GM12864 (cell line): ENCODE data around the gene CHAD.

Experiments used
- DNase-seq: peaks from one replicate; pipeline ENCODE4 v3.0.0-alpha.2; 2011; ENCODE audit warnings: low read depth
- H3K4me3 ChIP-seq: 2 replicates; pipeline ENCODE4 v1.5.1; 2011; ENCODE audit warnings: mild to moderate bottlenecking, low read depth, low read length, control low read depth
- TF ChIP-seq, protein P1 (sequence below): IDR thresholded peaks from 2 replicates; pipeline ENCODE4 v1.5.1; 2011; ENCODE audit warnings: low read depth, mild to moderate bottlenecking, moderate library complexity, low read length, control low read depth, inconsistent platforms; ENCODE audit errors: missing control alignments

The CHAD gene

DNA sequence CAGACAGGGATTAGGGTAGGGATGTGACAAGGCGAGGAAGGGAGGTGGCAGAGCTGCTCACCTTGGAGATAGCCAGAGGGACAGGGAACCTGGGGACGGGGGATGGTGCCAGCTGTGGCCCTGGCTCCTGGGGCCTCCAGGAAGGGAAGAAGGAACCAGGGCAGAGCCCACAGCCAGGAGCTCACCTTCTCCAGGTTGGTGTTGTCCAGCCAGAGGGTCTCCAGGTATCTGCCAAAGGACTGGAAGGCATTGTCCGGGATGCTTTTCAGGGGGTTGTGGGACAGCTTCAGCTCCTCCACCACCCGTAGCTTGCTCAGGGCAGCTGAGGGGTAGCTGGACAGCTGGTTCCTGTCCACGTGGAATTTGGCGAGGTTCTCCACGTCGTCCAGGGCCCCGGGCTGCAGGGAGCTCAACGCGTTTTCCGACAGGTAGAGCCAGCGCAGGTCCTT is 801 bp downstream of the CHAD start:
- H3K4me3 ChIP-seq, result no peak overlapping the region
- TF ChIP-seq, protein P1, sequence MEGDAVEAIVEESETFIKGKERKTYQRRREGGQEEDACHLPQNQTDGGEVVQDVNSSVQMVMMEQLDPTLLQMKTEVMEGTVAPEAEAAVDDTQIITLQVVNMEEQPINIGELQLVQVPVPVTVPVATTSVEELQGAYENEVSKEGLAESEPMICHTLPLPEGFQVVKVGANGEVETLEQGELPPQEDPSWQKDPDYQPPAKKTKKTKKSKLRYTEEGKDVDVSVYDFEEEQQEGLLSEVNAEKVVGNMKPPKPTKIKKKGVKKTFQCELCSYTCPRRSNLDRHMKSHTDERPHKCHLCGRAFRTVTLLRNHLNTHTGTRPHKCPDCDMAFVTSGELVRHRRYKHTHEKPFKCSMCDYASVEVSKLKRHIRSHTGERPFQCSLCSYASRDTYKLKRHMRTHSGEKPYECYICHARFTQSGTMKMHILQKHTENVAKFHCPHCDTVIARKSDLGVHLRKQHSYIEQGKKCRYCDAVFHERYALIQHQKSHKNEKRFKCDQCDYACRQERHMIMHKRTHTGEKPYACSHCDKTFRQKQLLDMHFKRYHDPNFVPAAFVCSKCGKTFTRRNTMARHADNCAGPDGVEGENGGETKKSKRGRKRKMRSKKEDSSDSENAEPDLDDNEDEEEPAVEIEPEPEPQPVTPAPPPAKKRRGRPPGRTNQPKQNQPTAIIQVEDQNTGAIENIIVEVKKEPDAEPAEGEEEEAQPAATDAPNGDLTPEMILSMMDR, result no peak
- no peak for DNase-seq

DNA sequence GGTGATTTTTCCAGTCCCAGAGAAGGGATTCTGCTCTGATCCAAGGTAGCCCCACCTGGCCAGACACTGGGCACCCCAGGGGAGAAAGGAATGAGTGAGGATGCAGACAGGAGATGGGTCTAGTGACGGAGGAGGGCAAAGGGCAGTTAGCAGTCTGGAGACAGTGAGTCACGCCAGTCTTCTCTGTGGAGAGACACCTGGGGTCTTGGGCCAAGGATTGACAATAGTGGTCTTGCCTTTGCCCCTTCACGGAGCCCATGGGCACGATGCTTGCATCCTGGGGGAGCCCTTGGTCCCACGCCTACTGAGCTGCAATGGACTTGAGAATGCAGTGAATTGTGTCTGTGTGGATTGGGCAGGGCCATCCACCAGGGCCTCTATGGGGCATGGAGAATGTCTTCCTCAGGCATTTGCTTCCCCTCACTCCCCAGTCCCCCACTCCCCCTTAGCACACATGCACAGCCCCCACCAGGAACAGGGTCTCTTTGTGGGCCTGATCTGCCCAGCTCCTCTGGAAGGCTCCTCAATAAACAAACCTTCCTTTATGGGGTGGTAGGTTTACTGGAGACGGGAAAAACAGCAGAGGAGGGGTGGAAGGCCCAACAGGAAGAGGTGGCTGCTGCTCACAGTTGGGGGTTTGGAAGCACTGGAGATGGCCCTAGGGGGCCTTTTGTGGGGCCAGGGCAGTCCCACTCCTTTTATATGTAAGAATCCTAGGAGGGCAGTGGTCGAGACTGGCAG is 1.4 kb downstream of the CHAD start:
- no peak for DNase-seq
- no peak overlapping the region for H3K4me3 ChIP-seq
- TF ChIP-seq, protein P1, result no peak

DNA sequence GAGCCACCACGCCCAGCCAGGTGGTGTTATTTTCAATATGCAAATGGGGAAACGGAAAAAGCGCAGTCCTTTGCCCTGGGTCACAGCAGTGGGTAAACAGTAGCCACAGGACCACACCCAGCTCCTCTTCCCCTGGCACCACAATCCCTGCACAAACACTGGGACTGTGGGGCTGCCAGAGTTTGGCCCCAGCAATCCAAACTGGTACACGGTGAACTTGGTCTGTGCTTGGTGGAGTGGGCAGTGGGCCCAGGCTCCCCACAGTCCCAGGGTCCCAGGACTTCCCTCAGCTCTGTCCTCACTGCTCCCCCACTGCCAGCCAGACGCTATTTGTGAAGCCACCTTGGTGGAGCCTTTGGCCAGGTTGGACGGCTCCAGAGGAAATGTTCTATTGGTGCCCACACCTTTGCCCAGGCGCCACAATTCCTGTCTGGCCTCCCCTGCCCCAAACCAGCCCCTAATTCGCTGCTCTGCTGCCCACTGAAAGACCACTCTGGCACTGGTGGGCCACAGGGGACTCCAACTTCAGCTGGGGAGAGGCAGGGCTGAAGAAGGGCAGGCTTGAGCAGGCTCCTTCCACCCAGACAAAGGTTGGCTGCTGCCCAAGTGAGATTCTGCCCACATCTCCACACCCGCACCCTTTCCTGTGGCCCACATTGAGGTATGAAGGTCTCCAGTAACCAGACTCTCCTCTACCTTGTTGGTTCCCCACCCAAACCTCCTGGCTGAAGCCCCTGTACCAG is 2.1 kb downstream of the CHAD start:
- H3K4me3 ChIP-seq, result no peak overlapping the region
- TF ChIP-seq, protein P1, result no peak
- DNase-seq, result no peak

DNA sequence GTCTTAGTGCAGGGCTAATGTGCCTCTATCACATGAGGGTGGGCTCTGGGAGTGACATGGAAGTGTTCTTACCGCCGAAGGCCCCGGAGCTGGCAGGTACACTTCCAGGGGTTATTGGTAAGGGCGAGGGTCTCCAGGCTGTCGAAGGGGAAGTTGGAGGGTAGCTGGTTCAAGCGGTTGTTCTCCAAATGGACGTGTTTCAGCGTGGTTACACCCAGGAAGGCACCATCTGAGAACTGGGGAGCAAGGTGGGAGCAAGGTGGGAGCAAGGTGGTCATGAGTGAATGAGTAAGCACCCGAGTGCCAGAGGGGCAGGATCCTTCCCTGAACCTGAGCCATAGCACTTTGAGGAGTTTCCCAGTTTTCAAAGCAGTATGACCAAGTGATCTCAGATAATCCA is 3.0 kb downstream of the CHAD start:
- TF ChIP-seq, protein P1, result no peak
- no peak for DNase-seq
- no peak overlapping the region for H3K4me3 ChIP-seq

DNA sequence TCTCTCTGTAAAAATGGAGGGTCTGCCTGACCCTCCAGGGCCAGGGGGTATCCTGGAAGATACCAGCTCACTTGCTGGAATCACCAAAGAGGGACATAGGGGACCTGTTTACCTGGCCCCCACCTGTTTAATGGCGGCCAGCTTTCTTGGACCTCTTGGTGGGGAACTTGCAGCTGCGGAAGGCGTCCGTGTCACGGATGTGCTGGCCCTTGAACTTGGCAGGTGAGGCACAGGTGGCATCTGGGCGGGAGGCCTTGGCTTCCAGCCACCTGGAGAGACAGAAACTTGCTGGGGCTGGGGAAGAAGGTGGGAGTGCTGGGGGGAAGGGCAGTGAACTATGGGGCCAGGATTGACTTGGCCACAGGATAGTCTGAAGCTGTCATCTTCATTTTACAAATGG is 3.5 kb downstream of the CHAD start:
- DNase-seq, result no peak
- no peak overlapping the region for H3K4me3 ChIP-seq
- TF ChIP-seq, protein P1, result no peak

DNA sequence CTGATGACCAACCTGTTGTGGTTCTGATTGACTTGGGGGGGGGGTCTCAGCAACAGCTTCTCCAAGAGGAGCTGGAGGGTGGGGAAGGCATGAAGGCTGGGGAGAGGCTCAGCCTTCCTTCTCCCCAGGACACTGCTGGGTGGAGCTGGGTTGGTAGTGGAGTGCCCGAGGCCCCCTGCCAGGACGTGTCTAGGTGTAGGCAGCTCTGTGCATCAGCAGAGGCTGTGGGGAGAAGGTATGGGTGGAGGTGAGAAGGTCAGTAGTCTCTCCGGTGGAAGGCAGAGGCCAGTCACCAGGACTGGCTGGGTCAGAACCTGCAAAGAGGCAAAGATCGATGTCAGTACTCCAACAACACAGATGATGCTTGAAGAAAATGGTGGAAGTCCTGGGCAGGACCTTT is 3.9 kb downstream of the CHAD start:
- no peak overlapping the region for H3K4me3 ChIP-seq
- DNase-seq, result no peak
- TF ChIP-seq, protein P1, result no peak

DNA sequence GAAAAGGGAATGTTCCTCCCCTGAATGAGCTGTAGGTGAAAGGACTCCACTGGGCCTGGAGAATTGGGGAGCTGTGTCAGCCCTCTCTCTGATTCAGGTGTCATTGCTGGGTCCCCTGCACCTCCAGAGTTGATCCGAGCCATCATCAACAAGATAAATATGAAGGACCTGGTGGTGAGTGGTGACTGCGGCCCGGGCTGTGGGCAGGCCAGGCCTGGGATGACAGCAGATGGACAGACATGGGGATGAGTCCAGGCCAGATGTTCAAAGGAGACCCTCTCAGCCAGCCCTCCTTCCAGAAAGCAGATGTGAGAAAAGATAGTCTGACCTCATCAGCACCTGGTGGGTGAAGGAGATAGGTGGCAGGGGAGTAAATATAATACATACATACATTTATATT is 4.6 kb downstream of the CHAD start:
- no peak for DNase-seq
- TF ChIP-seq, protein P1, result no peak
- no peak overlapping the region for H3K4me3 ChIP-seq
